H9 (cell line): Measurements from ENCODE around the gene NKAIN4. TPM values are rescaled to one million over a fixed set of nuclear protein-coding genes. Genes with fewer than 3 reads are reported as not detected.

Experiments used
- DNase-seq: peaks from one replicate; pipeline ENCODE4 v3.0.0-alpha.2; 2017
- H2AFZ ChIP-seq: one replicate; pipeline ENCODE4 v1.6.1; 2013; ENCODE audit warnings: mild to moderate bottlenecking, low read length, control low read depth, moderate library complexity
- H2AK5ac ChIP-seq: 2 replicates; pipeline ENCODE4 v1.6.1; 2013; ENCODE audit warnings: low read length, control low read depth, mixed read lengths; ENCODE audit not compliant: insufficient read length
- H2BK120ac ChIP-seq: one replicate; pipeline ENCODE4 v1.6.1; 2013; ENCODE audit warnings: low read depth, mild to moderate bottlenecking, low read length, control low read depth, inconsistent platforms; ENCODE audit not compliant: poor library complexity, severe bottlenecking
- H2BK12ac ChIP-seq: 2 replicates; pipeline ENCODE4 v1.6.1; 2013; ENCODE audit warnings: low read length, control low read depth, mixed read lengths, low read depth; ENCODE audit not compliant: insufficient read length
- H2BK15ac ChIP-seq: 2 replicates; pipeline ENCODE4 v1.6.1; 2013; ENCODE audit warnings: low read depth, low read length, control low read depth
- H2BK20ac ChIP-seq: one replicate; pipeline ENCODE4 v1.6.1; 2013; ENCODE audit warnings: low read depth, mild to moderate bottlenecking, low read length, control low read depth, inconsistent platforms; ENCODE audit not compliant: poor library complexity, severe bottlenecking
- H2BK5ac ChIP-seq: 2 replicates; pipeline ENCODE4 v1.6.1; 2013; ENCODE audit warnings: low read length, control low read depth, mixed read lengths; ENCODE audit not compliant: insufficient read length
- H3K14ac ChIP-seq: 2 replicates; pipeline ENCODE4 v1.6.1; 2013; ENCODE audit warnings: low read length, control low read depth; ENCODE audit not compliant: insufficient read depth
- H3K18ac ChIP-seq: 2 replicates; pipeline ENCODE4 v1.6.1; 2013; ENCODE audit warnings: low read depth, mild to moderate bottlenecking, mixed read lengths, low read length, control low read depth; ENCODE audit not compliant: insufficient read length
- H3K23ac ChIP-seq: 2 replicates; pipeline ENCODE4 v1.6.1; 2013; ENCODE audit warnings: low read length, control low read depth, mixed read lengths, low read depth; ENCODE audit not compliant: insufficient read length
- H3K23me2 ChIP-seq: 2 replicates; pipeline ENCODE4 v1.6.1; 2013; ENCODE audit warnings: low read depth, mild to moderate bottlenecking, mixed read lengths, low read length, control low read depth; ENCODE audit not compliant: insufficient read length, poor library complexity, severe bottlenecking
- H3K27ac ChIP-seq: 2 replicates; pipeline ENCODE4 v1.5.1; 2013; ENCODE audit warnings: low read length, control low read depth, mixed read lengths, low read depth; ENCODE audit not compliant: insufficient read length
- H3K27me3 ChIP-seq: 2 replicates; pipeline ENCODE4 v1.6.1; 2013; ENCODE audit warnings: low read length, control low read depth, inconsistent platforms; ENCODE audit not compliant: insufficient read depth
- H3K4ac ChIP-seq: 2 replicates; pipeline ENCODE4 v1.6.1; 2013; ENCODE audit warnings: low read depth, mild to moderate bottlenecking, control low read depth, inconsistent platforms, low read length, moderate library complexity
- H3K4me1 ChIP-seq: 2 replicates; pipeline ENCODE4 v1.6.1; 2013; ENCODE audit warnings: low read length, control low read depth, inconsistent platforms; ENCODE audit not compliant: insufficient read depth
- H3K4me2 ChIP-seq: 2 replicates; pipeline ENCODE4 v1.6.1; 2013; ENCODE audit warnings: low read length, control low read depth, mixed read lengths; ENCODE audit not compliant: insufficient read length, insufficient read depth
- H3K56ac ChIP-seq: 2 replicates; pipeline ENCODE4 v1.6.1; 2013; ENCODE audit warnings: low read depth, mild to moderate bottlenecking, mixed read lengths, low read length, control low read depth; ENCODE audit not compliant: insufficient read length
- H3K79me1 ChIP-seq: 2 replicates; pipeline ENCODE4 v1.6.1; 2013; ENCODE audit warnings: low read depth, mild to moderate bottlenecking, moderate library complexity, low read length, control low read depth, inconsistent platforms; ENCODE audit not compliant: insufficient read depth, poor library complexity, severe bottlenecking
- H3K79me2 ChIP-seq: 2 replicates; pipeline ENCODE4 v1.6.1; 2013; ENCODE audit warnings: low read length, control low read depth, inconsistent platforms; ENCODE audit not compliant: insufficient read depth
- H3K9ac ChIP-seq: 2 replicates; pipeline ENCODE4 v1.6.1; 2013; ENCODE audit warnings: low read length, control low read depth, mixed read lengths; ENCODE audit not compliant: insufficient read length; ENCODE audit errors: extremely low read depth
- H3K9me3 ChIP-seq: one replicate; pipeline ENCODE4 v1.6.1; 2013; ENCODE audit warnings: low read depth, low read length, inconsistent platforms; ENCODE audit not compliant: control insufficient read depth
- H3T11ph ChIP-seq: one replicate; pipeline ENCODE4 v1.6.1; 2013; ENCODE audit warnings: mild to moderate bottlenecking, low read length, control low read depth, inconsistent platforms
- H4K20me1 ChIP-seq: one replicate; pipeline ENCODE4 v1.6.1; 2013; ENCODE audit not compliant: control insufficient read depth, insufficient read length, insufficient read depth
- H4K5ac ChIP-seq: 2 replicates; pipeline ENCODE4 v1.6.1; 2013; ENCODE audit warnings: low read depth, mild to moderate bottlenecking, mixed read lengths, low read length, control low read depth; ENCODE audit not compliant: insufficient read length
- H4K8ac ChIP-seq: replicated peaks from 2 replicates; pipeline ENCODE4 v1.6.1; 2013; ENCODE audit warnings: low read length, control low read depth, mixed read lengths, low read depth; ENCODE audit not compliant: insufficient read length
- H4K91ac ChIP-seq: 2 replicates; pipeline ENCODE4 v1.6.1; 2013; ENCODE audit warnings: low read depth, mild to moderate bottlenecking, moderate library complexity, mixed read lengths, low read length, control low read depth; ENCODE audit not compliant: insufficient read length
- H3K27ac Mint-ChIP-seq, 3 experiments: 2 replicates in 2 of 3; 3 replicates in 1 of 3; pipeline ENCODE4 v1.8.0; 2020 to 2021; ENCODE audit warnings: mixed read lengths in 3 of 3, mild to moderate bottlenecking in 1 of 3, moderate library complexity in 1 of 3
- H3K27me3 Mint-ChIP-seq: 2 replicates; pipeline ENCODE4 v1.8.0; 2021; ENCODE audit warnings: low read depth, mild to moderate bottlenecking, moderate library complexity, mixed read lengths
- H3K36me3 Mint-ChIP-seq, 3 experiments: 2 replicates in 2 of 3; 3 replicates in 1 of 3; pipeline ENCODE4 v1.8.0; 2020 to 2021; ENCODE audit warnings: low read depth in 3 of 3, mixed read lengths in 3 of 3; ENCODE audit not compliant: insufficient read depth in 1 of 3
- H3K4me1 Mint-ChIP-seq, 2 experiments: 2 replicates each; pipeline ENCODE4 v1.8.0; 2020; ENCODE audit warnings: mixed read lengths in 2 of 2
- H3K4me3 Mint-ChIP-seq, 2 experiments: 2 replicates in 1 of 2; 3 replicates in 1 of 2; pipeline ENCODE4 v1.8.0; 2020 to 2021; ENCODE audit warnings: mild to moderate bottlenecking in 2 of 2, mixed read lengths in 2 of 2, moderate library complexity in 1 of 2
- H3K9me3 Mint-ChIP-seq, 2 experiments: 2 replicates in 1 of 2; 3 replicates in 1 of 2; pipeline ENCODE4 v1.8.0; 2020; ENCODE audit warnings: mild to moderate bottlenecking in 2 of 2, mixed read lengths in 2 of 2, moderate library complexity in 1 of 2
- CTCF ChIP-seq: fragments of 200-600 bp; sonication (generic); conservative IDR thresholded peaks from 3 replicates; pipeline ENCODE4 v1.8.0; 2021; ENCODE audit warnings: antibody characterized with exemption, mild to moderate bottlenecking
- WGBS: extraction: QIAGEN DNeasy Blood & Tissue Kit; methylation state at CpG from one replicate; pipeline ENCODE4 v1.1.7; 2013; ENCODE audit warnings: missing lambda C conversion rate, low lambda C conversion rate, mixed read lengths; ENCODE audit not compliant: insufficient read length; ENCODE audit errors: extremely low coverage; 5-methylcytosine and 5-hydroxymethylcytosine counted together
- total RNA-seq: library from RNA; stranded (reverse); gene quantifications from 2 replicates; pipeline ENCODE4 v1.2.1, GENCODE V29; 2021

Gene NKAIN4
- total RNA-seq, 1 experiment from 2014 or later, result 20.9 TPM

- Histone ChIP-seq H3K23ac (no peak overlapping the region), H2BK12ac (no peak overlapping the region), H3K4me2 (no peak overlapping the region), H2AFZ (no peak overlapping the region), H4K91ac (no peak overlapping the region), H3K9me3 (no peaks in the 10 kb centered on the region), H3T11ph (no peak overlapping the region), H2BK20ac (no peak overlapping the region), H3K79me1 (no peaks in the 10 kb centered on the region), H2AK5ac (no peak overlapping the region), H3K56ac (no peak overlapping the region), H3K79me2 (no peaks in the 10 kb centered on the region), H2BK15ac (no peak overlapping the region), H3K9ac (no peak overlapping the region), H3K23me2 (no peaks in the 10 kb centered on the region), H3K27ac (no peak overlapping the region), H3K27me3 (no peaks in the 10 kb centered on the region), H4K8ac (no peak overlapping the region), H3K4me1 (no peaks in the 10 kb centered on the region), H3K4ac (no peak overlapping the region), H4K20me1 (no peaks in the 10 kb centered on the region), H4K5ac (no peak overlapping the region), H3K18ac (no peak overlapping the region), H3K14ac (no peak overlapping the region), H2BK5ac (no peak overlapping the region), H2BK120ac (no peak overlapping the region)
- no peaks in the 10 kb centered on the region for H3K9me3 Mint-ChIP-seq
- WGBS, result no CpG with 5 or more reads among the region's 25 CpGs
- H3K36me3 Mint-ChIP-seq, result peaks cover 6 to 37% (median 25%) of the 10 kb centered on the region in 3 experiments; a peak in 6 of 7 replicates
- TF ChIP-seq CTCF, result no peak
- peaks cover 7% of the 10 kb centered on the region in 2 experiments; a peak in 3 of 4 replicates for H3K4me1 Mint-ChIP-seq
- no peak for DNase-seq
- no peak overlapping the region for H3K27ac Mint-ChIP-seq
- no peak overlapping the region for H3K4me3 Mint-ChIP-seq
- peaks cover 3% of the 10 kb centered on the region; the same call in 1 of the 2 replicates for H3K27me3 Mint-ChIP-seq
These were observed 35.3 kb upstream of the NKAIN4 start for GRCh38 chr20:63289311-63290135.
